NCI-H1436 treated with DMSO at 0.1 percent for 48 hours (cell line): ENCODE results near the gene ARMCX1.
"Not testable (repeated sequence)": the region's sequence is repeated elsewhere in the genome, so short reads cannot be mapped to it uniquely, and the experiment has no call there.

Experiments used
- DNase-seq: peaks from one replicate; lab custom pipeline; 2025; lab: John Stamatoyannopoulos, UW

The ARMCX1 gene

DNA sequence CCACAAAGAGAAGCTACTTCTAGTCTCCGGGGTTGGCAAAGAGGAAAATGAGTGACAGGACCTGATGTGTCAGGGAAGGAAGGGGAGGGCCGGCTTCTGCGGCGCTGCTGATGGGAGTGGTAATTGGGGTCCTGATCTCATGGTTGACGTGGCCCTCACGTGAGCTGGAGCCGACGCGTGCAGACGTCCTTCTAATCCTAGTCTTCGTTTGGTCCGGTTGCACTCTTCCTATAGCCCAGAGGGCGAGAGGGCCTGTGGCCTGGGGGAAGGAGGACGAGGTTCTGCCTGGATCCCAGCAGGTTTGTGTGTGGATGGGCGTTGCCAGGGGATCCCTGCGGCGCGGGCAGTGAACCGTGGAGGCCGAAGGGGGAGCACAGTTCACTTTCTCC lies at the start of gene ARMCX1:
Gene ARMCX1, plus strand, starts transcription at position 186 of the 389 bp plus-strand sequence. CDS start 2,384 bp downstream, outside the sequence.
- DNase-seq, result peak; percentile 64

DNA sequence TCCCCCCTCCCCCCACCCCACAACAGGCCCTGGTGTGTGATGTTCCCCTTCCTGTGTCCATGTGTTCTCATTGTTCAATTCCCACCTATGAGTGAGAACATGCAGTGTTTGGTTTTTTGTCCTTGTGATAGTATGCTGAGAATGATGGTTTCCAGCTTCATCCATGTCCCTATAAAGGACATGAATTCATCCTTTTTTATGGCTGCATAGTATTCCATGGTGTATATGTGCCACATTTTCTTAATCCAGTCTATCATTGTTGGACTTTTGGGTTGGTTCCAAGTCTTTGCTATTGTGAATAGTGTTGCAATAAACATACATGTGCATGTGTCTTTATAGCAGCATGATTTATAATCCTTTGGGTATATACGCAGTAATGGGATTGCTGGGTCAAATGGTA lies 47.4 kb upstream of the ARMCX1 start:
- not testable (repeated sequence) for DNase-seq

DNA sequence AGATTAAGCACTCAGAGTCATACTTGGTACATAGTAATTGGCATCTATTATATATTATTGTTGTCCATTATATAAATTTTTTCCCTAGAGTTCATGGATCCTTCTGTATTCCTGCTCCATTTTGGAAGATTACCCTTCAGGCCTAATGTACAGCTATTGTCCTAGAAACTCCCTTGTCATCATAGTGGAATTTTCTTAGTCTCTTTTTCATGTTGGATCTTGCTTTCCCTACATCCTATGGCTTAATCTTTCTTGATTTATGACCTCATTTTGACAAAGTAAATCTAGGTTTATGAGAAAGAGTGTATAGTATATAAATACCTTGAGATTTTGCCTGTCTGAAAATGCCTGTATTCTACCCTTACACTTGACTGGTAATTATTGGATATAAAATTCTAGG lies 43.0 kb upstream of the ARMCX1 start:
- DNase-seq, result no peak

DNA sequence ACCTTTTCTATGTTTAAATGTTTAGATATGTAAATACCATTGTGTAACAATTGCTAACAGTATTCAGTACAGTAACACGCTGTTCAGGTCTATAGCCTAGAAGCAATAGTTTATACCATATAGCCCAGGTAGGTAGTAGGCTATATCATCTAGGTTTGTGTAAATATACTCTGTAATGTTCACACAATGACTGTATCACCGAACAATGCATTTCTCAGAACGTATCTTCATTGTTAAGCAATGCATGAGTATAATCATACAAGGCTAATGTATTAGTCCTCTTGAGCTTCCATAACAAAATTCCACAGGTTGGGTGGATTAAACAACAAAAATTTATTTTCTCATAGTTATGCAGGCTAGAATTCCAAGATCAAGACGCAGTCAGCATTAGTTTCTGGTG lies 42.4 kb upstream of the ARMCX1 start:
- DNase-seq, result no peak

DNA sequence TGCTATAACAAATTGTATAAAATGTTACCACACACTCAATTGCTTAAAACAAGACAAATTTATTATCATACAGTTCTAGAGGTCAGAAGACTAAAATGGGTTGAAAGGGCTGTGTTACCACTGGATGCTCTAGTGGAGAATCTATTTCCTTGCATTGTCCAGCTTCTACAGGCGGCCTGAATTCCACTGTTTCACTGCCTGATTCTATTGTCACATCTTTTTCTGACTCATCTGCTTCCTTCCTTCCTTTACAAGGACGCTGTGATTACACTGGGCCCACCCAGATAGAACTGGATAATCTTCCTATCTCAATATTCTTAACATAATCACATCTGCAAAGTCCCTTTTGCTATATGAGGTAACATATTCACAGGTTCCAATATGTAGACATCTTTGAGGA lies 19.4 kb upstream of the ARMCX1 start:
- no peak for DNase-seq

DNA sequence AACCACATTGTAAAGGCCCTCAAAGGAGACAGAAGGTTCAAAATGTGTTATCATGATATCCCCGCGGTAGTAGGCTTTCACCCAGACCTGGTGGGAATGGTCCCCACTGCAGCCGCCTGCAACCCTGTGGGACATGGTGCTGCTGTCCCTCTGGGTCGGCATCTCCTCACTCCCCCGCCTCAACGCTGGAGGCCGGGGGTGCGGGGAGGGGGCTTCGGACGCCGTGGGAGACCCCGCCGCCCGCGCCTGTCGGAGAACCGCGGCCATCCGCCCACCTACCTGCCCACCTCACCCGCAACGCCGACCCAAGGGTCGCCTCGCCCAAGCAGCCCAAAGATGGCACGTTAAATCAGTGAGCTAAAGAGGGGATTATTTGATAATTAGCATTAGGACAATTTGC lies 11.2 kb upstream of the ARMCX1 start:
- DNase-seq, result no peak

DNA sequence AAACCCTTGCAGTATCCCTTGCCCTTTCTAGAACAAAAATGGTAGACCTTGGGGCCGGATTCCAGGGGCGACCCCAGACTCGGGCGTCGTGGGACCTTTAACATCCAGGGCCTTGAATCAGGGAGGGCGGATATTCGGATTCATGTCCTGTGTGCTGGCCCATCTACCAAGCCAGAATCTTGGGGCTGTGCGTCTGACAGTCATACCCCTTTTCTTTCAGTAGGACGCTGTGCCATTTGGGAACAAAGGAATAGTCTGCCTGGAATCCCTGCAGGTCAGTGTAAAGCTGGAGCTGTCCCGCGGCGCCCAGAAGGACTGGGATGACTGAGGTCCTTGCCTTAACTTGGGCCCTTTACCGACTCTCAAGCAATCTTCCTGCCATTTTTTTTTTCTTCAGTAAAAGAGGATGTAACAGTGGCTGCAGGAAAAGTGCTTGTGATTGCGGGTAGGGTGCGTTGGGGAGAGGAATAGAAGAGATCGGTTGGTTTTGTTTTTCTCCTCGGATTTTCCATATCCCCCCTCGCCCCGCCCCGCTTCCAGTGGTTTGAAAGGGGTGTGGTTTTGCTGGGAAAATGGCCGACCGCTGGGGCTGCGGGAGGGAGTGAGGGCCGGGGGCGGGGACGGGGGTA lies 518 bp downstream of the ARMCX1 start:
- no peak for DNase-seq

DNA sequence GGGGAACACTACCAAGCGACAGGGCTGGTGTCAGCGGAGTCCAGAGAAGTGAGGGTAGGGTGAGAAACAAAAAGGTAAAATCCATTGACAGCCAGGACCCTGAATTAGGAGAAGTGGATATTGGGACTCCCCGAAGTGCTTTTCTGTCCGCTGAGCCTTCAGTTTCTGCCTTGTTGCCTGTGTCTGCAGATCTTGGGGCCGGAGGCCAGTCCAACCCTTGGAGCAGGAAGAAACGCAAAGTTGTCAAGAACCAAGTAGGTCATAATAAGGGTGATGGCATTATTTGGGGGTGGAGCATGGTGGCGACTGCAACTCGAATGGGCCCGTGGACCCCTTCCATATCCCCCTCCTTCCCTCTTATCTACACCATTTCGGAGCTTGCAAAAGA lies 1.0 kb downstream of the ARMCX1 start:
- DNase-seq, result no peak

DNA sequence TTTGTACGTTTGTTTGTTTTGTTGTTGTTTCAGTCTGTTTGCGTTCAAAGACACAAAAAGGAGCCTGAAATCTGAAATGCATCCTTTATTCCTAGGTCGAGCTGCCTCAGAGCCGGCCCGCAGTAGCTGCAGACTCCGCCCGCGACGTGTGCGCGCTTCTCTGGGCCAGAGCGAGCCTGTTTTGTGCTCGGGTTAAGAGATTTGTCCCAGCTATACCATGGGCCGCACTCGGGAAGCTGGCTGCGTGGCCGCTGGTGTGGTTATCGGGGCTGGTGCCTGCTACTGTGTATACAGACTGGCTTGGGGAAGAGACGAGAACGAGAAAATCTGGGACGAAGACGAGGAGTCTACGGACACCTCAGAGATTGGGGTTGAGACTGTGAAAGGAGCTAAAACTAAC lies 2.4 kb downstream of the ARMCX1 start:
- DNase-seq, result no peak

DNA sequence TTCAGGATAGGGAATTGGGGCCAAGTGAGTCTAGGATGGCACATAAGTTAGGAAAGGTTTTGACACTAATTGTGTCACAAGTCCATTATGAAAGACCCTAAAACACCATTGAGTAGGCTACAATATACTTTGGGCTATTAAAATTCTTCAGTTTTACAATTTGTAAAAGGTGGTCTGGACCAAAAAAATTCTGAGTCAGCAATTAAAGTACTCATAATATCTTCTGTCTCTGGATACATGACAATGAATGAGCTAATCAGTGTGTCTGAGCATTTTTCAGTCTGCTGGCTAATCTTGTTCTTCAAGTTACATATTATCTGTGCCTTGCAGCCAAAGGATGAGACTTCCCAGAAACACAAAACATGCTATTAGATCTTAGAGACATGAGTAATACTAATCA lies 14.3 kb downstream of the ARMCX1 start:
- DNase-seq, result no peak

DNA sequence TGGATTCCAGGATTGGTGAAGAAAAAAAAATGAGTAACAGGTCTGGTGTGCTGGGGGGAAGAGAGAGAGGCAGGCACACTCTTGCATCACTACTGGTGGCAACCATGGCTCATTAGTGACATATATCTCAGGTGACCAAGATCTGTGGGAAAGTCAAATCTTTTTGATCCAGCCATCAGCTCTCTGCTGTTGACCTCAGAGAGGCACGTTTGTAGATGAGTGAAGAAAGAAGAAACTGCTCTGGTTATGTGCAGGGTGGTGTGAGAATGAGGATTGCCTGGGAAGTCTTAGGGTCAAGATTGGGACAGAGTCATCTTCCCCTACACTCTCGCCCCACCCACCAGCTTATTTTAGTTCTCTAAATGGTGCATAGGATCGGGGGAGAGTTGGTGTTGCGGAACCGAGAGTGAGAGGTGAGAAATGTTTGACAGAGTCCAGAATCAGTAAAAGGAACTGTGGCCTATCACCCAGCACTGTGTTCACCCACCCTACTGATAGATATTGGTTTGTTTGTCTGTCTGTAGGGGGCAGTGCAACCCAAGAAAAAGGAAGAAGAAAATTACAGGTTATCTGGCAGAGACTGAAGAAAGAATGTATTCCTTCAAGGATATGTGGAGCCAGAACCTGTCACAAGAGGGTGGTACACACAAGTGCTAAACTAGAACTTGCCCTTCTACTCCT lies 45.5 kb downstream of the ARMCX1 start:
- DNase-seq, result peak; percentile 17

DNA sequence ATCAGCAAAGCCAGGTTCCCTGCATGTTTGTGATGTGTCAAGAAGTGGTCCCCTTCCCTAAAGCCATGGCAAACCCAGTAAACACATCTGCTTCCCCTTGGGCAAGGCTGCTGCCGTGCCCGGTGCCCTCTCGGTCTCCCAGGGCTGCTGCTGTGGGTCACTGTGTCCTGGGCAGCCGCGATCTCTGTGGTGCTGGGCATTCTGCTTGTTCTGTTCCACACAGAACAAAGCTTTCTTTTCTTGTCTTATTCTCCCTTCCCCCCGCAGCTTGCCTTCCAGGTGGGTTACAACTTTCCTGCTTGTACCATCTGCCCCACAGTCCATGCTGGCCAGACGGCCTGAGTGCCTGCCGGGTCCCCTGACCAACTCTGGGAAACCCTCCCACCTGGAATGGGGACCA lies 49.2 kb downstream of the ARMCX1 start:
- not testable (repeated sequence) for DNase-seq

DNA sequence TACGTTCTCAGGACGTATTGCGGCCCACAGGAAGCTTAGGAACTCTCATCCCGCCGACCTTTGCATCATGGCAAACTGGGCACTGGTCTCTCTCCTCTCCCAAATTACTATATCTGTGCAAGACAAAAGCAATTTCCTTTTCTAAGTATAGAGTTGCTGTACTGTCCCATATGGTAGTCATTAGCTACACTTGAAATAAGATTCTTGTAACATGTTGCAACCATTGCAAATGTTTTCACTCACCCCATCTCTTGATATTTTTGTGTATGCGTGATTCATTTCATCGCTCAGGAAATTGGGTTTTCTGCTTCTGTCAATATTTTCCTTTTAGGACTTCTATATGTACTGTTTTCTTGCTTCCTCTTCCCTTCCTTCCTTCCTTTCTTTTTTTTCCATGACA lies 51.7 kb downstream of the ARMCX1 start:
- DNase-seq, result no peak
